SK-N-MC (cell line): ENCODE results near the gene APOC3.

Experiments
- DNase-seq: peaks from one replicate; pipeline ENCODE4 v3.0.0-alpha.2; 2011; ENCODE audit warnings: low read depth, low spot score
- H3K27ac ChIP-seq: fragments of 200-600 bp; sonication (generic); 2 replicates; pipeline ENCODE4 v1.5.1; 2016; ENCODE audit warnings: mixed run types
- H3K36me3 ChIP-seq: fragments of 200-600 bp; sonication (generic); 2 replicates; pipeline ENCODE4 v1.6.1; 2017; ENCODE audit warnings: antibody characterized with exemption, low read length, mixed read lengths; ENCODE audit not compliant: insufficient read depth
- H3K4me3 ChIP-seq: fragments of 200-600 bp; sonication (generic); 2 replicates; pipeline ENCODE4 v1.5.1; 2016
- H3K9ac ChIP-seq: fragments of 200-600 bp; sonication (generic); 2 replicates; pipeline ENCODE4 v1.8.0; 2017; ENCODE audit warnings: mixed run types, mixed read lengths; ENCODE audit not compliant: insufficient read length
- H3K9me3 ChIP-seq: fragments of 200-600 bp; sonication (generic); 2 replicates; pipeline ENCODE4 v1.6.1; 2017; ENCODE audit warnings: low read depth, mild to moderate bottlenecking, antibody characterized with exemption, low read length, moderate library complexity, mixed read lengths
- EZH2 ChIP-seq: fragments of 200-600 bp; sonication (generic); IDR thresholded peaks from one replicate; pipeline ENCODE4 v1.6.1; 2017; ENCODE audit warnings: antibody characterized with exemption
- FOXP2 ChIP-seq: optimal IDR thresholded peaks from 2 replicates; pipeline ENCODE3; 2011; ENCODE audit warnings: mild to moderate bottlenecking, moderate library complexity; ENCODE audit not compliant: insufficient read depth; ENCODE audit errors: extremely low read length, control extremely low read depth
- POLR2AphosphoS5 ChIP-seq: IDR thresholded peaks from 2 replicates; pipeline ENCODE4 v1.6.1; 2012; ENCODE audit warnings: mild to moderate bottlenecking, low read depth, low read length, borderline replicate concordance

Gene APOC3

GRCh38 chr11:116812109-116812508, 17.6 kb upstream of the APOC3 start:
- Histone ChIP-seq H3K9me3 (no peaks in the 10 kb centered on the region), H3K36me3 (no peaks in the 10 kb centered on the region), H3K9ac (no peak overlapping the region), H3K27ac (no peak overlapping the region), H3K4me3 (no peak overlapping the region)
- TF ChIP-seq FOXP2 (no peak), EZH2 (no peak), POLR2AphosphoS5 (no peak)
- DNase-seq, result no peak

- no peak for DNase-seq
- TF ChIP-seq EZH2 (no peak), FOXP2 (no peak), POLR2AphosphoS5 (no peak)
- Histone ChIP-seq H3K4me3 (no peak overlapping the region), H3K36me3 (no peaks in the 10 kb centered on the region), H3K9me3 (no peaks in the 10 kb centered on the region), H3K27ac (no peak overlapping the region), H3K9ac (no peak overlapping the region)
Measured at GRCh38 chr11:116813170-116813569, 16.5 kb upstream of the APOC3 start.

DNA sequence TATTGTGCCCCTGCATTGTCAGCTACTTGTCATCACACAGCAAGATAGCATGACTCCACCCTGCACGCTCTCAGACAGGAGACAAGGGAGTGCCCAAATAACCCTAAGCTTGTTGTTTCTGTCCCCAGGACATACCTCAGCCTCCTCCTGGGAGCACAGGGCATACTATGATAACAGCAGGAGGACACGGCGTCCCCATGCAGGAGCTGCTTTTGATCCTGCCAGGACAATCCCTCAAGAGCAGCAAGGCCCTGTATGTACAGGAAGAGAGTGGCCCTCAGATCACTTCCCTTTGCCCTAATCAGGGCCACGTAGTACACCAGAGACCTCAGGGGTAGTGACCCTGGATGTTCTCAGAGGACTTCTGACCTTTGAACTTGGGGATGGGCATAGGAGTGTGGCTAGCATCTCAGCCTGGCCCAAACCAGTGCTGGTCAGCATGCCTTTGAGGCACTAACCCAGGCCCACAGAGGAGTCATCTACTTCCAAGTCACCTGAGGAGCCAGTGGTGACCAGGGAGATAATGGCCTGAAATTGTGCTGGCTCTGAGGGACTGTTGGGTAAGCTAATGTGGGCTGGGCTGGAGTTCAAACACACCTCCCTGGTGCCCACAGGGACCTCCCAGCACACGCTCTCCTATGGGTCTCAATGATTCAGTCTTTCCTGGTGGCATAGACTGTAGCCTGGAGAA, 15.8 kb upstream of the APOC3 start:
- no peak overlapping the region for H3K9ac ChIP-seq
- H3K4me3 ChIP-seq, result no peak overlapping the region
- H3K9me3 ChIP-seq, result no peaks in the 10 kb centered on the region
- H3K36me3 ChIP-seq, result no peaks in the 10 kb centered on the region
- DNase-seq, result no peak
- no peak overlapping the region for H3K27ac ChIP-seq
- TF ChIP-seq FOXP2, result no peak
- TF ChIP-seq EZH2, result no peak
- TF ChIP-seq POLR2AphosphoS5, result no peak

- no peaks in the 10 kb centered on the region for H3K36me3 ChIP-seq
- no peaks in the 10 kb centered on the region for H3K9me3 ChIP-seq
- TF ChIP-seq EZH2, result no peak
- TF ChIP-seq FOXP2, result no peak
- TF ChIP-seq POLR2AphosphoS5, result no peak
- no peak overlapping the region for H3K4me3 ChIP-seq
- H3K9ac ChIP-seq, result no peak overlapping the region
- no peak for DNase-seq
- H3K27ac ChIP-seq, result no peak overlapping the region
Measured at GRCh38 chr11:116814502-116814901, 15.2 kb upstream of the APOC3 start.

DNA sequence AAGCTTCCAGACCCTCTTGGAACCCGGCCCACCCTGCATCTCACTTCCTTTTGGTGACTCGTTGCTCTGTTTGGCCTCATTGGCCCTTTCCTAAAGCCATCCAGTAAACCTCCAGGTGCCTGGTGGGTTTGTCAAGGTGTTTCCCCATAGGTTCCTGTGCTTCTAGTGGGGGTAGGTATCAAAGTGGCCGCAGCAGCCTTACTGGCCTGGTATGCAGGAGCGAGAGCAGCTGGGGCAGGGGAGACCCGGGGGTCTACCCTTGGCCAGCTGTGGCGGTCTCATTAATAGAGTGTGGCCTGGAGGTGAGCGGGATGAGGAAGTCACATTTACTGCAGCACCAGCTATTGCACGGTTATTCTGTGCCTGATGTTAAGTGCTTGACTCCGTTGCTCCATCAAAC, 10.7 kb upstream of the APOC3 start:
- Histone ChIP-seq H3K36me3 (no peaks in the 10 kb centered on the region), H3K9ac (no peak overlapping the region), H3K4me3 (no peak overlapping the region), H3K9me3 (no peaks in the 10 kb centered on the region), H3K27ac (no peak overlapping the region)
- TF ChIP-seq EZH2 (no peak), FOXP2 (no peak), POLR2AphosphoS5 (no peak)
- DNase-seq, result no peak

DNA sequence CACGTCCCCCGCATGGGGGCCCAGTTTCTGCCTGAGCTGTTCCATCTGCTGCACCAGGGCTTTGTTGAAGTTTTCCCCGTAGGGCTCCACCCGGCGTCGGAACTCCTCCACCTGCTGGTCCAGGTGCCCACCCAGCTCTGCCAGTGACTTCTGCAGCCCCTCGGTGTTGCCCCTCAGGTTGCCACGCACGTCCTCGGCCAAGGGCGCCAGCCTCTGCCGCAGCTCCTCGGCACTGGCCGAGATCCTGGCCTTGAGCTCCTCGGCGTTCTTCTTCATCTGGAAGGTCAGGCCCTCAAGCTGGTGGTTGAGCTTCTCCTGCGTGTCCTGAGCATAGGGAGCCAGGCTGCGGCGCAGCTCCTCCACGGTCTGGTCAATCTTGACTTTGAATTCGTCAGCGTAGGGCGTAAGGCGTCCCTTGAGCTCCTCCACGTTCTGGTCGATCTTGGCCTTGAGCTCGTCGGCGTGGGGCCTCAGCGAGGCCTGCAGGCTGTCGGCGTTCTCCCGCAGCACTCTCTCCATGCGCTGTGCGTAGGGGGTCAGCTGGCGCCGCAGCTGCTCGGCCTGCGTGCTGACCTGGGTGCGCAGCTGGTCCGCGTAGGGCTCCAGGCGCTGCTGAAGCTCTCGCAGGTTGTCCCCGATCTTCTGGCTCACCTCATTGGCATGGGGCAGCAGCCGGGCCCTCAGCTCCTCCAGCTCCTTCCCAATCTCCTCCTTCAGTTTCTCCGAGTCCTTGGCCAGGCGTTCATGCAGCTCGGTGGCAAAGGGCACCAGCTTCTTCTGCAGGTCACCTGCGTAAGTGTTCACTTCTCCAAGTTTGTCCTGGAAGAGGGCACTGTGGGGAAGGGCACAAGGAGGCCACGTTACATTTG, 8.4 kb upstream of the APOC3 start:
- DNase-seq, result no peak

DNA sequence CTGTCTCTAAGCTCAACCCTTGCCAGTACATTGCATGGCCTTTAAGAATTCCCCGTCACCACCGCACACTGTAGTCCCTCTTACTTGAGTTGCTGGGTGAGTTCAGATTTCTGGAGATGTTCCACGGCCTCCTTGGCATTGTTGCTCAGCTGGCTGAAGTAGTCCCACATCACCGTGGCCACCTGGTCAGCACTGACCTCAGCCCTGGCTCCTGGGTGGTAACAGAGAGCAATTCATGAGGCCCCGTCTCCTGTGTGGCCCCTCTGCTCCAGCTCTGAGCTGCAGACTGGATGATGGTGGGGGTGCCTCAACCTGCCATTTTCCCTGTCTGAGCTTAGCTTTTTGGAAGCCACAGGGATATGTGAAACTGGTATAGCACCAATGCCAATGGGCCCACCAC, 7.1 kb upstream of the APOC3 start:
- Histone ChIP-seq H3K4me3 (no peak overlapping the region), H3K9me3 (no peaks in the 10 kb centered on the region), H3K9ac (no peak overlapping the region), H3K27ac (no peak overlapping the region), H3K36me3 (no peaks in the 10 kb centered on the region)
- no peak for DNase-seq
- no peak for TF ChIP-seq EZH2
- TF ChIP-seq POLR2AphosphoS5, result no peak
- no peak for TF ChIP-seq FOXP2

More for the DNA sequence above, 8.4 kb upstream of the APOC3 start:
- no peaks in the 10 kb centered on the region for H3K36me3 ChIP-seq
- H3K9me3 ChIP-seq, result no peaks in the 10 kb centered on the region
- no peak for TF ChIP-seq EZH2
- no peak for TF ChIP-seq POLR2AphosphoS5
- no peak for TF ChIP-seq FOXP2
- H3K4me3 ChIP-seq, result no peak overlapping the region
- no peak overlapping the region for H3K9ac ChIP-seq
- H3K27ac ChIP-seq, result no peak overlapping the region

- H3K27ac ChIP-seq, result no peak within 1 kb of the TSS
- no peak for DNase-seq
- TF ChIP-seq FOXP2 (no peak), EZH2 (no peak), POLR2AphosphoS5 (no peak)
- H3K9ac ChIP-seq, result no peak within 1 kb of the TSS
- H3K36me3 ChIP-seq, result no peaks in the 10 kb centered on the region
- H3K4me3 ChIP-seq, result no peak within 1 kb of the TSS
- no peaks in the 10 kb centered on the region for H3K9me3 ChIP-seq
Measured at GRCh38 chr11:116823031-116823843, 6.5 kb upstream of the APOC3 start, which contains the start of gene APOA4. TSS of gene APOA4 (minus strand) at chr11:116823304. CDS start at chr11:116823191, 113 bp downstream.

- TF ChIP-seq FOXP2 (no peak), EZH2 (no peak), POLR2AphosphoS5 (no peak)
- no peak for DNase-seq
- Histone ChIP-seq H3K36me3 (no peaks in the 10 kb centered on the region), H3K9ac (no peak overlapping the region), H3K4me3 (no peak overlapping the region), H3K9me3 (no peaks in the 10 kb centered on the region), H3K27ac (no peak overlapping the region)
Measured at GRCh38 chr11:116825434-116825833, 4.3 kb upstream of the APOC3 start.
